ENCODE measurements around the gene HJV.
"Not testable (repeated sequence)": the region's sequence is repeated elsewhere in the genome, so short reads cannot be mapped to it uniquely, and the experiment has no call there.

Gene HJV

GRCh38 chr1:146021622-146022402 lies at the start of gene HJV:
Gene HJV, minus strand, starts transcription at chr1:146021735. Its CDS starts 1,504 bp downstream, at chr1:146020231.
- DNase-seq, result no peak

- not testable (repeated sequence) for DNase-seq
Measured at GRCh38 chr1:146059148-146059547, 37.6 kb upstream of the HJV start.

GRCh38 chr1:146051852-146052676 lies 30.5 kb upstream of the HJV start:
- peak; percentile 98 for DNase-seq

- no peak for DNase-seq
Measured at GRCh38 chr1:146051452-146051851, 29.9 kb upstream of the HJV start.

GRCh38 chr1:146050652-146050963 lies 29.1 kb upstream of the HJV start:
- DNase-seq, result not testable (repeated sequence)

- not testable (repeated sequence) for DNase-seq
Measured at GRCh38 chr1:146049866-146050651, 28.5 kb upstream of the HJV start.

- no peak for DNase-seq
Measured at GRCh38 chr1:146049436-146049835, 27.9 kb upstream of the HJV start.

- DNase-seq, result not testable (repeated sequence)
Measured at GRCh38 chr1:146048514-146049115, 27.1 kb upstream of the HJV start.

GRCh38 chr1:146046664-146047063 lies 25.1 kb upstream of the HJV start:
- DNase-seq, result no peak

- DNase-seq, result no peak
Measured at GRCh38 chr1:146039844-146040194, 18.3 kb upstream of the HJV start.

- DNase-seq, result peak; percentile 96
Measured at GRCh38 chr1:146036965-146037646, 15.6 kb upstream of the HJV start.

- DNase-seq, result no peak
Measured at GRCh38 chr1:146036241-146036964, 14.9 kb upstream of the HJV start.

GRCh38 chr1:146035048-146035423 lies 13.5 kb upstream of the HJV start:
- peak; percentile 67 for DNase-seq

GRCh38 chr1:146032631-146033219 lies 11.2 kb upstream of the HJV start:
- DNase-seq, result peak; percentile 71

GRCh38 chr1:146031476-146031875 lies 9.9 kb upstream of the HJV start:
- DNase-seq, result no peak

- no peak for DNase-seq
Measured at GRCh38 chr1:146029117-146029516, 7.6 kb upstream of the HJV start.

- not testable (repeated sequence) for DNase-seq
Measured at GRCh38 chr1:146026650-146027049, 5.1 kb upstream of the HJV start.

GRCh38 chr1:146025787-146026495 lies 4.4 kb upstream of the HJV start:
- DNase-seq, result not testable (repeated sequence)

GRCh38 chr1:146022403-146023127 lies 1.0 kb upstream of the HJV start:
- DNase-seq, result no peak

- no peak for DNase-seq
Measured at GRCh38 chr1:146021050-146021445, 487 bp downstream of the HJV start.

Measured in NCI-H82 (cell line).